Mesenchymal stem cell (in vitro differentiated cells and primary cell): ENCODE results near the gene ITCH.

Experiments
- DNase-seq: peaks from one replicate; pipeline ENCODE4 v3.0.0-alpha.2; 2013
- H2AFZ ChIP-seq: one replicate; pipeline ENCODE4 v1.6.1; 2013; ENCODE audit warnings: low read depth, mild to moderate bottlenecking, control low read depth, inconsistent platforms, low read length, moderate library complexity
- H2AK5ac ChIP-seq: 2 replicates; pipeline ENCODE4 v1.6.1; 2013; ENCODE audit warnings: low read length, moderate library complexity, mild to moderate bottlenecking, inconsistent platforms; ENCODE audit not compliant: severe bottlenecking
- H2BK120ac ChIP-seq: one replicate; pipeline ENCODE4 v1.6.1; 2013; ENCODE audit warnings: low read depth, mild to moderate bottlenecking, inconsistent platforms, low read length, moderate library complexity
- H2BK12ac ChIP-seq, 2 experiments: one replicate each; pipeline ENCODE4 v1.6.1; 2013; ENCODE audit warnings: inconsistent platforms in 2 of 2, low read length in 2 of 2, mild to moderate bottlenecking in 2 of 2, moderate library complexity in 2 of 2, control low read depth in 1 of 2
- H2BK15ac ChIP-seq: one replicate; pipeline ENCODE4 v1.6.1; 2013; ENCODE audit warnings: mild to moderate bottlenecking, low read depth, inconsistent platforms; ENCODE audit not compliant: poor library complexity, severe bottlenecking
- H2BK5ac ChIP-seq: 2 replicates; pipeline ENCODE4 v1.6.1; 2013; ENCODE audit warnings: low read depth, mild to moderate bottlenecking, low read length, control low read depth, inconsistent platforms; ENCODE audit not compliant: poor library complexity, severe bottlenecking
- H3K14ac ChIP-seq, 2 experiments: one replicate each; pipeline ENCODE4 v1.6.1; 2013; ENCODE audit warnings: inconsistent platforms in 2 of 2, low read length in 2 of 2, control low read depth in 1 of 2, mild to moderate bottlenecking in 1 of 2, moderate library complexity in 1 of 2
- H3K18ac ChIP-seq, 2 experiments: one replicate each; pipeline ENCODE4 v1.6.1; 2013; ENCODE audit warnings: inconsistent platforms in 2 of 2, low read length in 2 of 2, control low read depth in 1 of 2, low read depth in 1 of 2, mild to moderate bottlenecking in 1 of 2
- H3K23ac ChIP-seq, 2 experiments: one replicate each; pipeline ENCODE4 v1.6.1; 2013; ENCODE audit warnings: inconsistent platforms in 2 of 2, low read length in 2 of 2, mild to moderate bottlenecking in 2 of 2, moderate library complexity in 2 of 2, control low read depth in 1 of 2
- H3K27ac ChIP-seq: 2 replicates; pipeline ENCODE4 v1.5.1; 2013; ENCODE audit warnings: mild to moderate bottlenecking, moderate library complexity, low read length, control low read depth, inconsistent platforms; ENCODE audit not compliant: poor library complexity, severe bottlenecking
- H3K27me3 ChIP-seq, 2 experiments: 2 replicates each; pipeline versions ENCODE4 v1.6.1 to v1.7.0; 2013; ENCODE audit warnings: low read length in 2 of 2, mild to moderate bottlenecking in 2 of 2, moderate library complexity in 2 of 2, control low read depth in 1 of 2, inconsistent platforms in 1 of 2; ENCODE audit not compliant: control insufficient read depth in 1 of 2, insufficient read depth in 1 of 2
- H3K36me3 ChIP-seq, 2 experiments: 2 replicates each; pipeline versions ENCODE4 v1.6.1 to v1.7.0; 2013; ENCODE audit warnings: low read length in 2 of 2, control low read depth in 1 of 2, inconsistent platforms in 1 of 2, low read depth in 1 of 2, mild to moderate bottlenecking in 1 of 2; ENCODE audit not compliant: insufficient read depth in 2 of 2, control insufficient read depth in 1 of 2
- H3K4ac ChIP-seq, 2 experiments: one replicate each; pipeline ENCODE4 v1.6.1; 2013; ENCODE audit warnings: inconsistent platforms in 2 of 2, low read length in 2 of 2, mild to moderate bottlenecking in 2 of 2, moderate library complexity in 2 of 2, control low read depth in 1 of 2, low read depth in 1 of 2
- H3K4me1 ChIP-seq: 2 replicates; pipeline ENCODE4 v1.6.1; 2013; ENCODE audit warnings: low read depth, low read length, control low read depth; ENCODE audit not compliant: control insufficient read depth, insufficient read depth
- H3K4me2 ChIP-seq: 2 replicates; pipeline ENCODE4 v1.6.1; 2013; ENCODE audit warnings: low read length, mild to moderate bottlenecking, inconsistent platforms; ENCODE audit not compliant: poor library complexity, severe bottlenecking
- H3K4me3 ChIP-seq, 2 experiments: 2 replicates each; pipeline versions ENCODE4 v1.5.1 to v1.7.0; 2013; ENCODE audit warnings: low read length in 2 of 2, mild to moderate bottlenecking in 2 of 2, control low read depth in 1 of 2, low read depth in 1 of 2; ENCODE audit not compliant: insufficient read depth in 1 of 2
- H3K79me1 ChIP-seq: replicated peaks from 2 replicates; pipeline ENCODE4 v1.6.1; 2013; ENCODE audit warnings: mild to moderate bottlenecking, control low read depth, low read length, inconsistent platforms; ENCODE audit not compliant: poor library complexity, severe bottlenecking
- H3K9ac ChIP-seq: 2 replicates; pipeline ENCODE4 v1.7.0; 2013; ENCODE audit warnings: mild to moderate bottlenecking, low read length, moderate library complexity
- H3K9me3 ChIP-seq: 2 replicates; pipeline ENCODE4 v1.7.0; 2013; ENCODE audit warnings: mild to moderate bottlenecking, low read length; ENCODE audit not compliant: control insufficient read depth
- H4K8ac ChIP-seq: one replicate; pipeline ENCODE4 v1.6.1; 2013; ENCODE audit warnings: inconsistent platforms, mild to moderate bottlenecking, low read length, moderate library complexity
- H4K91ac ChIP-seq: one replicate; pipeline ENCODE4 v1.6.1; 2013; ENCODE audit warnings: mild to moderate bottlenecking, low read length, inconsistent platforms
- WGBS: methylation state at CpG from one replicate; pipeline ENCODE4 v1.1.7; 2013; ENCODE audit warnings: mixed read lengths; 5-methylcytosine and 5-hydroxymethylcytosine counted together

Gene ITCH

DNA sequence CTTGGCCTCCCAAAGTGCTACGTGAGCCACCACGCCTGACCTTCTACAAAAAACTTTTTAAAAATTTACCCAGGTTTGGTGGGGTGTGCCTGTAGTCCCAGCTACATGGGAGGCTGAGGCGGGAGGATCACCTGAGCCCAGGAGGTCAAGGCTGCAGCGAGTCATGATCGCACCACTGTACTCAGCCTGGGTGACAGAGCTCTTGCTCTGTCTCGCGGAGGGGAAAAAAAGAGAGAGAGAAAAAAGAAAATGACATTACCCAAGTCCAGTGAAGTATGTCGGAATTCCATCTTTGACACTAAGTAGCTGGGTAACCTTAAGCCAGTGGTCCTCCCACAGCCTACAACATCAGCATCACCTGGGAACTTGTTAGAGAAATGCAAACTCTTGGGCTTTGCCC, 176.7 kb downstream of the ITCH start:
- no peak overlapping the region for H3K14ac ChIP-seq
- no peak overlapping the region for H3K4me3 ChIP-seq
- no peak overlapping the region for H2BK15ac ChIP-seq
- no peak for DNase-seq
- H3K4ac ChIP-seq = no peak overlapping the region
- H3K4me1 ChIP-seq = peaks cover 3% of the 10 kb centered on the region
- H2BK120ac ChIP-seq = no peak overlapping the region
- no peak overlapping the region for H3K23ac ChIP-seq
- no peak overlapping the region for H3K9ac ChIP-seq
- no peaks in the 10 kb centered on the region for H3K27me3 ChIP-seq
- H4K91ac ChIP-seq = no peak overlapping the region
- no peak overlapping the region for H3K27ac ChIP-seq
- H3K79me1 ChIP-seq = peaks cover 26% of the 10 kb centered on the region
- no peak overlapping the region for H4K8ac ChIP-seq
- H3K36me3 ChIP-seq = peaks cover 74 to 75% of the 10 kb centered on the region in 2 experiments
- H3K9me3 ChIP-seq = no peaks in the 10 kb centered on the region
- H2AK5ac ChIP-seq = no peak overlapping the region
- H2BK5ac ChIP-seq = no peak overlapping the region
- WGBS = 96% methylated on average over 6 of the region's 8 CpGs
- no peak overlapping the region for H3K4me2 ChIP-seq
- H2AFZ ChIP-seq = no peak overlapping the region
- H2BK12ac ChIP-seq = no peak overlapping the region
- no peak overlapping the region for H3K18ac ChIP-seq

DNA sequence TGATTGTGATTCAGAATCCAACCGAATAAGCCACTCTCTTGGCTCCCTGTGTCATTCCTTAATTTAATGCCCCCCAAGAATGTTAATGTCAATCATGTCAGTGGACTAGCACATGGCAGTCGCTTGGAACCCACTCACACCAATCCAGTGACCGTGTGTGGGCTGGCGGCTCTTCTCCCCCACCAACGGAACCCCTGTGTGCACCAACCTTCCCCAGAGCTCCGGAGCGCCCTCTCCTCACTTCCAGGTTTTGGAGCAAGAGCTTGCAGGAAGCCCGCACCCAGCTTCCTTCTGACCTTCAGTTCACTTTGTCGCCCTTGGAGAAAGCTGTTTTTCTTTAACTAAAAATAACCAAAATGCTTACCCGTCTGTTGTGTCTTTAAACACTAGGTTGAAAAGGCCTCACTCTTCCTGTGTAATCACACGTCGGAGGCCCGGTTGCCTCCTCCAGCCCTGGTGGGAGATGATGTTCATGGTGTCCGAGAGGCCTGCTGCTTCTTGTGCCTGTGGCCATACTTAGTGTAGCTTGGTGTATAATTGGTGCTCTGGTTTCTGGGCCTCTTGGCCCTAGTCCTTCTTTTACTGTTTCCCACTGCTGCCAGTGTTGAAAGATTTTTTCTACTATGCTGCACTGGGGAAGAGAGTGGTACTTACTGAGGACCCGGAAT, 177.7 kb downstream of the ITCH start:
- no peak overlapping the region for H3K4ac ChIP-seq
- H3K4me3 ChIP-seq = no peak overlapping the region
- H4K91ac ChIP-seq = no peak overlapping the region
- H2BK12ac ChIP-seq = no peak overlapping the region
- H2BK120ac ChIP-seq = no peak overlapping the region
- peaks cover 19% of the 10 kb centered on the region for H3K79me1 ChIP-seq
- 97% methylated on average over 15 of the region's 15 CpGs for WGBS
- H2BK5ac ChIP-seq = no peak overlapping the region
- no peak overlapping the region for H4K8ac ChIP-seq
- no peak overlapping the region for H2AK5ac ChIP-seq
- no peak overlapping the region for H3K23ac ChIP-seq
- H3K9me3 ChIP-seq = no peaks in the 10 kb centered on the region
- no peak overlapping the region for H3K14ac ChIP-seq
- H2BK15ac ChIP-seq = no peak overlapping the region
- no peak for DNase-seq
- H3K27ac ChIP-seq = no peak overlapping the region
- H3K18ac ChIP-seq = no peak overlapping the region
- no peaks in the 10 kb centered on the region for H3K27me3 ChIP-seq
- H3K4me1 ChIP-seq = peaks cover 3% of the 10 kb centered on the region
- H3K4me2 ChIP-seq = no peak overlapping the region
- H2AFZ ChIP-seq = no peak overlapping the region
- H3K9ac ChIP-seq = no peak overlapping the region
- H3K36me3 ChIP-seq = peaks cover 64 to 65% of the 10 kb centered on the region in 2 experiments

DNA sequence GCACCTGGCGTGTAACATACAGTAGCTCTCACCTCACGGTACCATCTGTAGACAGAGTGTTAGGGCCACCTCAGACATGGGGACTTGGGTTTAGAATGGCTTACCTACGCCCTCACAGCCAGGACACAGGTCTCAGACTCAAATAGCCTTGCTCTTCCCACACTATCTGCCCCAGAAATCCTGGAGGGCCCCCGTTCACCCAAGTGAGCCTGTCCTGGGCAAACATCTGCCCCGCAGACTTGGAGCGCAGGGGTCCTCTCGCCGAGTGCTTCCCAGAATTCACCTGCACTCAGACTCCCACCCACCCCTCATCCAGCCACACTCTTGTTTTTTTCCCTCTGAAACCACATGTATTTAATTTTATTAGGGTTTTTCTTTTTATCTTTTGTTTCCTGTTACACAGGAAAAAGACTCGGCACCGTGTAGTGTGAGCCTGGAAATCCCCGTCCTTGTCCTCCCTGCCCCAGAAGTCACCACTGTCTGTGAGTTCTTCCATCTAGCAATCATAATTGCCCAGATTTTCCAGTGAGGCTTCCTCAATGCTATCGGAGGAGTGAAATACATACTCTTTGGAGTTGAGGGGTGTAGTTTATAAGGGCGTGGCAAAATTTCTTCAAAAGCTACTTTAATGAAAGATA, 178.3 kb downstream of the ITCH start:
- Histone ChIP-seq H2BK15ac (no peak overlapping the region), H3K14ac (no peak overlapping the region), H4K8ac (no peak overlapping the region), H2BK5ac (no peak overlapping the region), H3K9me3 (no peaks in the 10 kb centered on the region), H3K36me3 (peaks cover 59% of the 10 kb centered on the region in 2 experiments), H3K27ac (no peak overlapping the region), H3K18ac (no peak overlapping the region), H3K4me3 (no peak overlapping the region), H3K79me1 (peaks cover 19% of the 10 kb centered on the region), H2BK120ac (no peak overlapping the region), H2BK12ac (no peak overlapping the region), H3K4me1 (peaks cover 3% of the 10 kb centered on the region), H3K23ac (no peak overlapping the region), H2AFZ (no peak overlapping the region), H3K27me3 (no peaks in the 10 kb centered on the region), H3K9ac (no peak overlapping the region), H4K91ac (no peak overlapping the region), H3K4ac (no peak overlapping the region), H3K4me2 (no peak overlapping the region), H2AK5ac (no peak overlapping the region)
- 95% methylated on average over 8 of the region's 13 CpGs for WGBS
- DNase-seq = no peak

DNA sequence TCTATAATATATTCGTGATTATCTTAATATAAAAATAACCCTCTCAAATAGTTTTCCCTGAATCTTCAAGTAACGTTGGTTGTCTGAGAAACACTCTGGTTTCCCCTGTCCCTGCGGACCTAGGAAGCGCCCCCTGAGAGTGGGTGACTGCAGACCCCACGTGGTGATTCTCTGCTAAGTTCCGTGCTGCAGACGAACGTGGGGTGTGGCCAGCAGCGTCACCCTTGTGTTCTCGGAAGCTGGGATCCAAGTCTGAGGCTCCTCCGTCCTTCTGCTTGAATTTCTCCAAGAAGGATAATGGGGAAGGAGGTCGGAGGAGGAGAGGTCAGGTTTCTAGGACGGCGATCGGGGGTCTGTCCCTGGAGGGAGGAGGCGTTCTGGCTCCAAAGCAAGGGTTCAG, 178.8 kb downstream of the ITCH start:
- Histone ChIP-seq H3K27ac (no peak overlapping the region), H3K4me1 (peaks cover 3% of the 10 kb centered on the region), H2AK5ac (no peak overlapping the region), H3K27me3 (no peaks in the 10 kb centered on the region), H3K9ac (no peak overlapping the region), H3K4ac (no peak overlapping the region), H3K36me3 (peaks cover 54 to 55% of the 10 kb centered on the region in 2 experiments), H3K18ac (no peak overlapping the region), H3K23ac (no peak overlapping the region), H3K4me3 (no peak overlapping the region), H3K79me1 (peaks cover 16% of the 10 kb centered on the region), H3K4me2 (no peak overlapping the region), H2BK15ac (no peak overlapping the region), H2AFZ (no peak overlapping the region), H4K8ac (no peak overlapping the region), H3K9me3 (no peaks in the 10 kb centered on the region), H2BK120ac (no peak overlapping the region), H2BK12ac (no peak overlapping the region), H4K91ac (no peak overlapping the region), H2BK5ac (no peak overlapping the region), H3K14ac (no peak overlapping the region)
- DNase-seq = no peak
- WGBS = 97% methylated on average over 16 of the region's 16 CpGs
